H1 (cell line): ENCODE measurements around the gene FAIM2. TPM values are rescaled to one million over a fixed set of nuclear protein-coding genes. Genes with fewer than 3 reads are reported as not detected.
A peak's percentile ranks its signal among the peaks of the same experiment; 100 is the strongest.

Experiments used
- CTCF ChIA-PET: fragments of 300-600 bp; sonication (Branson Sonifier 250); formaldehyde crosslinking; loops from one replicate; lab custom pipeline; 2021; ENCODE audit not compliant: partially characterized antibody; lab: Charles Lee
- POLR2A ChIA-PET: fragments of 300-600 bp; sonication (Branson Sonifier 250); formaldehyde crosslinking; loops from one replicate; lab custom pipeline; 2021; ENCODE audit warnings: inconsistent platforms; ENCODE audit not compliant: partially characterized antibody; lab: Charles Lee
- DNase-seq, 2 experiments: peaks; one replicate each; pipeline versions ENCODE4 v3.0.0 to v3.0.0-alpha.2; 2010 to 2022; ENCODE audit warnings: low spot score in 2 of 2, low read depth in 1 of 2, mixed read lengths in 1 of 2
- FAIRE-seq: peaks from 2 replicates; lab custom pipeline; 2011; peaks lifted over from hg19 to GRCh38; lab: Jason Lieb, UNC
- H2AFZ ChIP-seq: 2 replicates; pipeline ENCODE4 v1.8.1; 2012; ENCODE audit warnings: low read length, inconsistent platforms
- H2AK5ac ChIP-seq: 2 replicates; pipeline ENCODE4 v1.6.1; 2013; ENCODE audit warnings: low read depth, low read length
- H2BK120ac ChIP-seq: replicated peaks from 2 replicates; pipeline ENCODE3; 2013; ENCODE audit warnings: low read depth, low read length, inconsistent platforms
- H2BK12ac ChIP-seq: 2 replicates; pipeline ENCODE4 v1.6.1; 2013; ENCODE audit warnings: low read depth, low read length
- H2BK15ac ChIP-seq: 2 replicates; pipeline ENCODE4 v1.6.1; 2013; ENCODE audit warnings: low read length
- H2BK20ac ChIP-seq: 2 replicates; pipeline ENCODE4 v1.6.1; 2013; ENCODE audit warnings: low read length
- H2BK5ac ChIP-seq: 2 replicates; pipeline ENCODE4 v1.6.1; 2013; ENCODE audit warnings: low read depth, low read length
- H3K14ac ChIP-seq: 2 replicates; pipeline ENCODE4 v1.6.1; 2013; ENCODE audit warnings: inconsistent platforms; ENCODE audit not compliant: insufficient read length
- H3K18ac ChIP-seq: 2 replicates; pipeline ENCODE4 v1.6.1; 2013; ENCODE audit warnings: low read length; ENCODE audit errors: extremely low read depth
- H3K23ac ChIP-seq: 2 replicates; pipeline ENCODE4 v1.6.1; 2013; ENCODE audit warnings: inconsistent platforms; ENCODE audit not compliant: insufficient read length
- H3K23me2 ChIP-seq: 2 replicates; pipeline ENCODE4 v1.6.1; 2013; ENCODE audit warnings: low read depth, low read length
- H3K27ac ChIP-seq: 2 replicates; pipeline ENCODE4 v1.6.1; 2011; ENCODE audit warnings: low read depth, low read length, inconsistent platforms
- H3K27me3 ChIP-seq, 4 experiments: replicated peaks in 1 of 4; 1 replicate in 1 of 4; 2 replicates in 3 of 4; pipeline versions ENCODE4 v1.6.1 to v1.8.1; 2011 to 2013; ENCODE audit warnings: low read length in 3 of 4, mild to moderate bottlenecking in 3 of 4, inconsistent platforms in 2 of 4, mixed read lengths in 2 of 4, moderate library complexity in 1 of 4; ENCODE audit not compliant: control insufficient read depth in 3 of 4, insufficient read depth in 3 of 4; ENCODE audit errors: extremely low read depth in 1 of 4
- H3K36me3 ChIP-seq, 4 experiments: 2 replicates each; pipeline versions ENCODE4 v1.6.1 to v1.8.1; 2011 to 2013; ENCODE audit warnings: mild to moderate bottlenecking in 4 of 4, low read length in 3 of 4, moderate library complexity in 2 of 4, control low read depth in 1 of 4, inconsistent platforms in 1 of 4; ENCODE audit not compliant: insufficient read depth in 4 of 4, control insufficient read depth in 2 of 4
- H3K4ac ChIP-seq: replicated peaks from 2 replicates; pipeline ENCODE3; 2013; ENCODE audit warnings: low read length, low read depth, mixed read lengths, inconsistent platforms; ENCODE audit not compliant: insufficient read length
- H3K4me1 ChIP-seq, 4 experiments: replicated peaks in 1 of 4; 1 replicate in 1 of 4; 2 replicates in 3 of 4; pipeline versions ENCODE4 v1.6.1 to v1.8.1; 2011 to 2013; ENCODE audit warnings: low read length in 3 of 4, inconsistent platforms in 2 of 4, mixed read lengths in 1 of 4; ENCODE audit not compliant: insufficient read depth in 4 of 4, control insufficient read depth in 3 of 4
- H3K4me2 ChIP-seq, 2 experiments: 2 replicates each; pipeline versions ENCODE4 v1.6.1 to v1.8.1; 2011 to 2013; ENCODE audit warnings: low read depth in 2 of 2, low read length in 2 of 2, control low read depth in 1 of 2, inconsistent platforms in 1 of 2, mild to moderate bottlenecking in 1 of 2; ENCODE audit not compliant: insufficient read depth in 1 of 2
- H3K4me3 ChIP-seq, 4 experiments: fragments of 200-600, 300-600 bp in 1 of 4; sonication (generic), shearing (Covaris generic), sonication (Bioruptor Twin) in 1 of 4; 2 replicates each; pipeline versions ENCODE4 v1.5.1 to v1.8.1; 2011 to 2016; ENCODE audit warnings: low read length in 4 of 4, low read depth in 3 of 4, control low read depth in 2 of 4, inconsistent platforms in 2 of 4, mild to moderate bottlenecking in 2 of 4, mixed read lengths in 1 of 4, moderate library complexity in 1 of 4; ENCODE audit not compliant: insufficient read depth in 2 of 4; ENCODE audit errors: extremely low read depth in 1 of 4
- H3K56ac ChIP-seq: replicated peaks from 2 replicates; pipeline ENCODE3; 2013; ENCODE audit warnings: low read depth, mild to moderate bottlenecking, mixed read lengths, low read length, inconsistent platforms; ENCODE audit not compliant: insufficient read length
- H3K79me1 ChIP-seq: 2 replicates; pipeline ENCODE4 v1.6.1; 2013; ENCODE audit warnings: low read depth, low read length, control low read depth
- H3K79me2 ChIP-seq, 2 experiments: 2 replicates each; pipeline versions ENCODE4 v1.6.1 to v1.8.1; 2012 to 2013; ENCODE audit warnings: low read length in 2 of 2, mild to moderate bottlenecking in 2 of 2, inconsistent platforms in 1 of 2; ENCODE audit not compliant: insufficient read depth in 2 of 2, control insufficient read depth in 1 of 2
- H3K9ac ChIP-seq, 4 experiments: replicated peaks in 1 of 4; 1 replicate in 1 of 4; 2 replicates in 3 of 4; pipeline versions ENCODE4 v1.6.1 to v1.8.1; 2011 to 2013; ENCODE audit warnings: low read depth in 3 of 4, low read length in 3 of 4, control low read depth in 2 of 4, mild to moderate bottlenecking in 2 of 4, moderate library complexity in 2 of 4, inconsistent platforms in 1 of 4; ENCODE audit errors: extremely low read depth in 1 of 4
- H3K9me3 ChIP-seq, 2 experiments: 2 replicates each; pipeline versions ENCODE4 v1.6.1 to v1.8.1; 2012 to 2013; ENCODE audit warnings: mild to moderate bottlenecking in 2 of 2, moderate library complexity in 2 of 2, control low read depth in 1 of 2, inconsistent platforms in 1 of 2, low read depth in 1 of 2, low read length in 1 of 2, mixed read lengths in 1 of 2; ENCODE audit not compliant: insufficient read depth in 2 of 2
- H4K20me1 ChIP-seq, 2 experiments: replicated peaks in 1 of 2; 2 replicates each; pipeline versions ENCODE3 to v1.8.1; 2011 to 2013; ENCODE audit warnings: inconsistent platforms in 2 of 2, low read length in 2 of 2, mild to moderate bottlenecking in 1 of 2; ENCODE audit not compliant: insufficient read depth in 2 of 2, control insufficient read depth in 1 of 2
- H4K5ac ChIP-seq: 2 replicates; pipeline ENCODE4 v1.6.1; 2013; ENCODE audit warnings: low read length, low read depth, mixed read lengths, inconsistent platforms; ENCODE audit not compliant: insufficient read length
- H4K8ac ChIP-seq: 2 replicates; pipeline ENCODE4 v1.8.0; 2013; ENCODE audit warnings: mild to moderate bottlenecking, moderate library complexity, low read length, inconsistent platforms; ENCODE audit not compliant: insufficient read depth; ENCODE audit errors: extremely low read depth
- H4K91ac ChIP-seq: replicated peaks from 2 replicates; pipeline ENCODE3; 2013; ENCODE audit warnings: low read length, mixed read lengths, inconsistent platforms; ENCODE audit not compliant: insufficient read length
- CREB1 ChIP-seq: IDR thresholded peaks from 2 replicates; pipeline ENCODE4 v1.6.1; 2012; ENCODE audit warnings: inconsistent platforms
- EGR1 ChIP-seq: IDR thresholded peaks from 2 replicates; pipeline ENCODE4 v1.6.1; 2011; ENCODE audit warnings: low read depth, low read length, borderline replicate concordance
- KDM4A ChIP-seq: IDR thresholded peaks from one replicate; pipeline ENCODE4 v1.7.1; 2012; ENCODE audit warnings: low read depth, mild to moderate bottlenecking, moderate library complexity, low read length, inconsistent platforms; ENCODE audit not compliant: severe bottlenecking
- PHF8 ChIP-seq: fragments of 200-600 bp; sonication (generic); conservative IDR thresholded peaks from 2 replicates; pipeline ENCODE4 v1.7.1; 2012; ENCODE audit warnings: low read depth, mild to moderate bottlenecking, inconsistent platforms, low read length, moderate library complexity
- POLR2A ChIP-seq, 2 experiments: IDR thresholded peaks; 1 replicate in 1 of 2; 2 replicates in 1 of 2; pipeline ENCODE4 v1.6.1; 2011; ENCODE audit warnings: low read depth in 2 of 2, low read length in 2 of 2, mild to moderate bottlenecking in 2 of 2; ENCODE audit errors: control extremely low read depth in 1 of 2
- RAD21 ChIP-seq, 2 experiments: IDR thresholded peaks in 1 of 2; conservative IDR thresholded peaks in 1 of 2; 2 replicates each; pipeline ENCODE4 v1.6.1; 2011; ENCODE audit warnings: low read depth in 2 of 2, low read length in 2 of 2, improper control_type of control experiment in 1 of 2, inconsistent platforms in 1 of 2, mild to moderate bottlenecking in 1 of 2, moderate library complexity in 1 of 2
- RFX5 ChIP-seq: IDR thresholded peaks from 2 replicates; pipeline ENCODE4 v1.6.1; 2011; ENCODE audit warnings: low read depth, low read length, improper control_type of control experiment, borderline replicate concordance
- WGBS, 2 experiments: shearing (Covaris generic) in 1 of 2; methylation state at CpG; one replicate each; pipeline versions ENCODE4 v1.1.6 to v1.1.7; 2013 to 2015; ENCODE audit warnings: low lambda C conversion rate in 2 of 2, mixed read lengths in 2 of 2, inconsistent platforms in 1 of 2, low coverage in 1 of 2, missing lambda C conversion rate in 1 of 2; ENCODE audit not compliant: insufficient replicate concordance in 2 of 2, insufficient coverage in 1 of 2, insufficient read length in 1 of 2; ENCODE audit errors: extremely low coverage in 1 of 2, missing lambda C conversion rate in 1 of 2; 5-methylcytosine and 5-hydroxymethylcytosine counted together
- polyA plus RNA-seq, 7 experiments: library from polyadenylated mRNA; depleted of rRNA in 3 of 7; stranded (reverse) in 5 of 7; unstranded in 2 of 7; fragments of >200 nt in 5 of 7; fragments of 200-250 nt in 2 of 7; gene quantifications; 1 replicate in 5 of 7; 2 replicates in 1 of 7; 4 replicates in 1 of 7; pipeline versions ENCODE4 v1.2.1 to v1.2.3, GENCODE V29; 2011 to 2013; ENCODE audit warnings: missing spikeins in 2 of 7, mixed read lengths in 2 of 7
- total RNA-seq: library from RNA; stranded (reverse); fragmentation: NEBNext Ultra II Directional; extraction: Animal tissue kit (Norgen Biotek cat#: 25700); gene quantifications from 2 replicates; pipeline ENCODE4 v1.2.1, GENCODE V29; 2021

FAIM2 gene
- total and polyA plus RNA-seq, 2 of the 8 experiments (the other 6 are each of a cell fraction or from before 2014, with no cell fraction given): 0.89 to 1.3 TPM

DNA sequence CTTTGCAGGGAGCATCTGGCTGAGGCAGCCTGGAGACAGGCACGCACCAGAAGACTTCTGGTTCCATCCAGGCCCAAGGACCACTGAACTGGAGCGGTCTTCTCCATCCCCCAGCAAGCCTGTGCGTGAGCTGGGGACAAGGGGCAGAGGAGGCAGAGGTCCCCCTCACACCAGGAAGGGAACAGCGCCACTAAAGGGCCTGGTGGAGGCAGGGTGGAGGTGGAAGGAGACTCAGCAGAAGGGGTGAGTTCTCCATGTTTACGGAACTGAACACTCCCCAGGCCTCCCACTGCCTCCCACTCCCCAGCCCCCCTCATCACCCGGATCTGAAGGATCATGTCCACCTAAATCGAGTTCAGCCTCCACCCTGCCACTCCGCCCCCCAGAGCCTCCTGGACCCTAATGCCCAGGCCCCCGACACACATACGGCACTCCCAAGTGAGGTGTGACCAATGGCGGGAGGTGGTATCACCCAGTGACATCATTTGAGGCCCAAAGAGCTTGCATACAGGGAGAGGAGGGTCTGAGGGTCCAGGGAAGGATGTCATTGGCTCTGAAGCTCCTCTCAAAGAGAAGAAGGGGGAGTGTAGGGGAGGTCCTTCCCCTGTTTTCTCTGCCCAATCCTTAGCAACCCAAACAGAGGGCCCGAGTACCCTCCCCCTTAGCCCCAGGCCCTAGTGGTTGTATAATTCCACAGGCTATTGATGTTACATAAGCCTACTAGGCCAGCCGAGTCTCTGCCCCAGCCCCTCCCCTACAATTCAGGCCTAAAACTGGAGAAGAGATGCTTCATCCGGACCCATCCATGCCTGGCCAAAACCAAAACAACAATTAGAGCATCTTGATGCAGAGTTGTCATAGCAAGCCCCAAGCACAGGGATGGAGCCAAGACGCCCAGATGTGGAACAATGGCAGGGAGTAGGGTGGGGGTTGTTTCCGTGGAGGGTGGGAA is 1.0 kb downstream of the FAIM2 start:
- Histone ChIP-seq H3K4ac (no peak overlapping the region), H3K18ac (peak overlapping the region; percentile 25; the same call in 1 of the 2 replicates), H4K8ac (no peak overlapping the region), H3K14ac (no peak overlapping the region), H4K91ac (no peak overlapping the region), H4K5ac (no peak overlapping the region), H3K36me3 (no peaks in the 10 kb centered on the region), H3K79me2 (no peaks in the 10 kb centered on the region), H3K56ac (no peak overlapping the region), H3K4me3 (no peak overlapping the region), H3K4me2 (peak overlapping the region in 1 of 2 experiments; percentile 79; a peak in 1 of 4 replicates), H2BK120ac (no peak overlapping the region), H3K9me3 (no peaks in the 10 kb centered on the region), H3K23me2 (peaks cover 5% of the 10 kb centered on the region; the same call in 1 of the 2 replicates), H3K4me1 (peaks cover 0 to 9% (median 1%) of the 10 kb centered on the region in 4 experiments; a peak in 5 of 7 replicates), H2BK20ac (no peak overlapping the region), H2AFZ (no peak overlapping the region), H2BK15ac (0 out of 2 replicates have a peak overlapping the region, but pooled peaks have one; percentile 65), H3K9ac (no peak overlapping the region), H4K20me1 (no peaks in the 10 kb centered on the region), H3K27ac (no peak overlapping the region), H3K27me3 (peaks cover 0 to 19% (median 16%) of the 10 kb centered on the region in 4 experiments; a peak in 5 of 7 replicates), H2BK12ac (0 out of 2 replicates have a peak overlapping the region, but pooled peaks have one; percentile 22), H2AK5ac (no peak overlapping the region), H3K79me1 (no peaks in the 10 kb centered on the region), H2BK5ac (no peak overlapping the region), H3K23ac (no peak overlapping the region)
- no peak for FAIRE-seq
- POLR2A ChIA-PET: interaction anchor here (0.6 to 1.2 kb wide), 6 partner anchors 8 to 162 kb away, joined by 3 to 5 read pairs (median 3); partner anchors contain the start of gene TMBIM6
- no peak for DNase-seq
- 89% methylated on average over 16 of the region's 16 CpGs; no CpG with 5 or more reads in 1 of the 2 experiments for whole genome bisulfite sequencing, 2 experiments
- CTCF ChIA-PET: interaction anchor here (0.6 to 12.4 kb wide), 14 partner anchors 8 to 255 kb away, joined by 3 to 107 read pairs (median 4); no protein-coding TSS in a partner anchor
- TF ChIP-seq RFX5 (no peak), RAD21 (IDR thresholded peaks at IDR 0.05 in 1 of 2, conservative IDR thresholded peaks at IDR 0.05 in 1 of 2; ENCODE audit: low read depth in 2 of 2, low read length in 2 of 2) (peak; percentile 14 to 43; a peak in 2 of 4 replicates), KDM4A (no peak), EGR1 (no peak), PHF8 (no peak), POLR2A (IDR thresholded peaks at IDR 0.05; ENCODE audit: control extremely low read depth in 1 of 2, low read depth in 2 of 2, low read length in 2 of 2) (no peak), CREB1 (peak; percentile 34; the same call in 1 of the 2 replicates)
